IPS-15b (cell line): ENCODE data around the gene HOXA10.
A peak's percentile ranks its signal among the peaks of the same experiment; 100 is the strongest.

ENCODE experiments used
- H3K27me3 ChIP-seq: one replicate; pipeline ENCODE4 v1.6.1; 2013; ENCODE audit warnings: low read length; ENCODE audit not compliant: control insufficient read depth, insufficient read depth
- H3K36me3 ChIP-seq: one replicate; pipeline ENCODE4 v1.6.1; 2013; ENCODE audit warnings: low read length; ENCODE audit not compliant: control insufficient read depth, insufficient read depth
- H3K4me1 ChIP-seq: one replicate; pipeline ENCODE4 v1.6.1; 2013; ENCODE audit warnings: mild to moderate bottlenecking, low read length; ENCODE audit not compliant: control insufficient read depth, insufficient read depth
- H3K4me3 ChIP-seq: one replicate; pipeline ENCODE4 v1.5.1; 2013; ENCODE audit warnings: low read depth, low read length
- H3K9ac ChIP-seq: one replicate; pipeline ENCODE4 v1.6.1; 2013; ENCODE audit warnings: low read depth, mild to moderate bottlenecking, low read length
- H3K9me3 ChIP-seq: one replicate; pipeline ENCODE4 v1.6.1; 2013; ENCODE audit warnings: mild to moderate bottlenecking, low read length; ENCODE audit not compliant: control insufficient read depth, insufficient read depth

The HOXA10 gene

GRCh38 chr7:27179503-27180430 lies 5.6 kb upstream of the HOXA10 start:
- Histone ChIP-seq H3K9me3 (no peaks in the 10 kb centered on the region), H3K27me3 (peaks cover 99% of the 10 kb centered on the region), H3K36me3 (no peaks in the 10 kb centered on the region), H3K4me3 (peak overlapping the region; percentile 6), H3K4me1 (no peaks in the 10 kb centered on the region), H3K9ac (no peak overlapping the region)

- no peaks in the 10 kb centered on the region for H3K4me1 ChIP-seq
- no peaks in the 10 kb centered on the region for H3K9me3 ChIP-seq
- H3K36me3 ChIP-seq, result no peaks in the 10 kb centered on the region
- H3K27me3 ChIP-seq, result peaks cover 100% of the 10 kb centered on the region
- H3K4me3 ChIP-seq, result peak overlapping the region; percentile 6
- H3K9ac ChIP-seq, result no peak overlapping the region
Measured at GRCh38 chr7:27179030-27179429, 4.9 kb upstream of the HOXA10 start.

DNA sequence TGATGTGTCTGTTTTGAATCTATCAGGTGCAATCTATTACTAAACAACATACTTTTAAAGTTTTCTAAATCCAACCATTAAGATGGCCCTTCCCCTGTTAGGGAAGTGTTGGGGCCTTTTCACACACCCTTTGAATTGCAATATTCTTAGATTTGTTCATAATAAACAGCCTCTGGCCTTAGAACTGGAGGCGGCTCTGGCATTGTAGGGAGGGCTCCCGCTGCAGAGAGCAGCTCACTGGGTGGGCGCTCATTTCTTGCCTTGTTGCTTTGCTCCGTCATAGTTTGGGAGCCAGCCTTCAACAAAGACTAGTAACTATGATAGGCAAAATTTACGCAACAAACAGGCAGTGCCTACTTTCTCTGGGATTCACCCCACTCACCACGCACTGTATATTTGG lies 4.2 kb upstream of the HOXA10 start:
- Histone ChIP-seq H3K9ac (no peak overlapping the region), H3K4me1 (no peaks in the 10 kb centered on the region), H3K27me3 (peaks cover 97% of the 10 kb centered on the region), H3K36me3 (no peaks in the 10 kb centered on the region), H3K4me3 (no peak overlapping the region), H3K9me3 (no peaks in the 10 kb centered on the region)

DNA sequence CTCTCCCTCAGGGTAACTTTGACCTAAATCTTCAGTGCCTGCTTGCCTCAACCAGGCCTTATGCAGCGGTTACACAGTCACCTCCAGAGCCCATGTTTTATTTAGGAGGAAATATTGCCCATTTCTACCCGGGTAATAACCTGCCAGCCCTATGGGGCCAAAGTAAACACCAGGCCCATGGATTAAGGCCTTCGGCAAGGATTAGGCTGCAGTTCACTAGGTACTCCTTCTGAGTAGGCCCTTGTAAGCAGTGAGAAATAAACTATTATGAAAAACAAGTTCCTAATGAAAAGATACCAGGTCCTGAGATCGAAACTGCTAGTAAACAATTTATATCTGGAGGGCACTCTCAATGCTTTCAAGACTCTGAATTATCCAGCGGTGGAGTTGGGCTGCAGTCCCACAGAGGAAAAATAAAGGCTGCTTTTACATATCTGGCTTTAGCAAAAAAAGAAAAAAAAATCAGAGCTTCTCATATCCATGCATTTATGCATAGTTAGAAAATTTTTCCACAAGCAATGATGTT lies 3.7 kb upstream of the HOXA10 start:
- Histone ChIP-seq H3K4me1 (no peaks in the 10 kb centered on the region), H3K9ac (no peak overlapping the region), H3K4me3 (no peak overlapping the region), H3K27me3 (peaks cover 97% of the 10 kb centered on the region), H3K36me3 (no peaks in the 10 kb centered on the region), H3K9me3 (no peaks in the 10 kb centered on the region)

DNA sequence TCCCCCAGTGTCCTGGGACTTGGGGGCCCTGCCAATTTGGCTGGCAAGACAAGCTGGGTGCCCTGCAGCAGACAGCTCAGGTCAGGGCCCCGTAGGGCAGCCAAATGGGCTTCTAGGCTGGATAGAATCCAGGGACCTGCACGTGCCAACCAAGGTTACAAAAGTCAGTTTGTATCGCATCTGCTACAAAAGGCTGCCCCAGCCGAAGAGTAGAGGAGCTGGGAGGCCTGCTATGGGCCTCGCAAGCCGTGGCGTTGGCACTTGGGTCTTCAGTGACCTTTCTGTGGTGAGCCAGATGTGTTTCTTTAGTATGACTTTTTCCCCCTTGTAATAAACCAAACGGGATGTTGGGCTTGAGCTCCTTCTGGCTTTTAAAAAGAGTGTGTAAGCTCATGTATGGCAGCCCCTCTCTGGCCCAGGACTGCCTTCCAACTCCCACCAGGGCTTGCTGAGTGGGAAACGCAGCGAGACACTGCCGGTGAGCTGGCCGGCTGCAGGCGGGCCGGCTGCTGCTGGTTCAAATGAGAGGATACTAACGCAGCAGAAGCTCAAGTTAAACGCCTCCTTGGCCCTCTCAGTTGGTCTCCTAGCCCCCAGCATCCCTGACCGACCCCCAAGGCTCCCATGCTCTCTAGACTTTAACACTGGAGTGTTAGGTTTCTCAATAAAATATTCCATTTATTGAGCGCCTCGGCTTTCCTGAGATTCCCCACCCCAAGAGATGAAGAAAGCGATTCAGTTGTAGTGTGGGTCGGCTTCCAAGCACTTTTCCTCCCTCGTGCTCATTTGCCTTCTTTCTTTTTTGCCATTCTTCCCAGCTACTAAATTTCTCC lies 3.1 kb upstream of the HOXA10 start:
- peaks cover 97% of the 10 kb centered on the region for H3K27me3 ChIP-seq
- no peaks in the 10 kb centered on the region for H3K36me3 ChIP-seq
- H3K9ac ChIP-seq, result no peak overlapping the region
- H3K9me3 ChIP-seq, result no peaks in the 10 kb centered on the region
- peak overlapping the region; percentile 11 for H3K4me3 ChIP-seq
- H3K4me1 ChIP-seq, result no peaks in the 10 kb centered on the region

- Histone ChIP-seq H3K36me3 (no peaks in the 10 kb centered on the region), H3K9me3 (no peaks in the 10 kb centered on the region), H3K9ac (no peak overlapping the region), H3K4me1 (no peaks in the 10 kb centered on the region), H3K4me3 (peak overlapping the region; percentile 23), H3K27me3 (peaks cover 97% of the 10 kb centered on the region)
Measured at GRCh38 chr7:27176524-27176845, 2.4 kb upstream of the HOXA10 start.

- H3K4me3 ChIP-seq, result peak overlapping the region; percentile 23
Measured at GRCh38 chr7:27175626-27176523, 1.8 kb upstream of the HOXA10 start.

DNA sequence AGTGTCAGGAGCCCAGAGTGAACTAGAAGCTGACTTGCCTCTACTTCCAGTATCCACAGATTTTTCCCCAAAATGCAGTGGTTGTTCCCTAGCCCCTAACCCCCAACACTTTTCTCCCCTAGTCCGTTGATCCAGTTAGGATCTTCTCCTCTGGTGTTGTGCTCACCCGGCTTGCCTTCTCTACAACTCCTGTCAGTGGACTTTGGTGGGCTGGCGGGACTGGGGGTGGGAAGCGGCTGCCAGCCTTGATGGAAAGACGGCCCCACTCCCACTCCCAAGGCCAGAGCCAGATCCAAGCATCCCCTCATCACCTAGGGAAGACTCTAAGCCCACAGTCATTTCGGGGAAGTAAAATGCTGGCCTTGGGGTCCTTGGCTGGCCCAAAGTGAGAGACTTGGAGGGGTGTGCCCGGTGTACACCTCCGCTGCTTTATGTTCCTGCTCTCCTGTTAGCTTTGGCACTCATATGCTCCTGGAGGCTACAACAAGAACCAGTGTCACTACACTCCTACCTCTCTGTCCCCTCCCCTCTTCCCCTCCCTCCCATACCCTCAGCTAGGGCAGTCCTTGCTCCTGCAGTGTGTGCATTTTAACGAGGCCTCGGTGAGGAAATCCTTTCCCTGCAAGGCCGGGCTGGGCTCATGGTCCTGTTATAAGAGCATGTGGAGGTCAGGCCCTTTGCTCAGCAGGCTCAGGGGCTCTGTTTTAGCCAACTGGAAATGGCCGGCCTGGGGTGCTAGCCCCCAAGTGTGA lies 930 bp upstream of the HOXA10 start:
- Histone ChIP-seq H3K27me3 (peaks cover 97% of the 10 kb centered on the region), H3K4me3 (peak overlapping the region; percentile 18), H3K4me1 (no peaks in the 10 kb centered on the region), H3K36me3 (no peaks in the 10 kb centered on the region), H3K9me3 (no peaks in the 10 kb centered on the region), H3K9ac (no peak overlapping the region)

More at GRCh38 chr7:27175626-27176523, 1.8 kb upstream of the HOXA10 start:
- Histone ChIP-seq H3K9me3 (no peaks in the 10 kb centered on the region), H3K9ac (no peak overlapping the region), H3K36me3 (no peaks in the 10 kb centered on the region), H3K4me1 (no peaks in the 10 kb centered on the region), H3K27me3 (peaks cover 97% of the 10 kb centered on the region)

DNA sequence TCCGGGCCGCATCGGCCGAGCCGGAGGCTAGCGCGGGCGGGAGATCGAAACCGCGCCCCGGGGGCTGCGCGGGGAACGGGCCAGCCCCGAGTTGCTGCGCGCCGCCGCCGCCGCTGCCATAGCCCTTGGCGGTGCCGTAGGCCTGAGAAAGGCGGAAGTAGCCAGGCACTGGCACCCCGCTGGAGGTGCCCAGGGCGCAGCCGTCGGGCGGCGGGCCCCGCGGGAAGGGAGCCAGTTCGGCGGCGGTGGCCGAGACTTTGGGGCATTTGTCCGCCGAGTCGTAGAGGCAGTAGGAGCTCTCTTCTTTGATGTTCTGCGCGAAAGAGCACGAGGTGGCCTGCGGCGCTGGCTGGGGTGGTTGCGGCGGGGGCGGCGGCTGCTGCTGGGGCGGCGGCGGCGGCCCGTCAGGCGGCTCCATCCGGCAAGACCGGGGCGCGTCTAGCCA lies 587 bp downstream of the HOXA10 start:
- H3K4me3 ChIP-seq, result peak overlapping the region; percentile 18
- no peak overlapping the region for H3K9ac ChIP-seq
- peaks cover 96% of the 10 kb centered on the region for H3K27me3 ChIP-seq

DNA sequence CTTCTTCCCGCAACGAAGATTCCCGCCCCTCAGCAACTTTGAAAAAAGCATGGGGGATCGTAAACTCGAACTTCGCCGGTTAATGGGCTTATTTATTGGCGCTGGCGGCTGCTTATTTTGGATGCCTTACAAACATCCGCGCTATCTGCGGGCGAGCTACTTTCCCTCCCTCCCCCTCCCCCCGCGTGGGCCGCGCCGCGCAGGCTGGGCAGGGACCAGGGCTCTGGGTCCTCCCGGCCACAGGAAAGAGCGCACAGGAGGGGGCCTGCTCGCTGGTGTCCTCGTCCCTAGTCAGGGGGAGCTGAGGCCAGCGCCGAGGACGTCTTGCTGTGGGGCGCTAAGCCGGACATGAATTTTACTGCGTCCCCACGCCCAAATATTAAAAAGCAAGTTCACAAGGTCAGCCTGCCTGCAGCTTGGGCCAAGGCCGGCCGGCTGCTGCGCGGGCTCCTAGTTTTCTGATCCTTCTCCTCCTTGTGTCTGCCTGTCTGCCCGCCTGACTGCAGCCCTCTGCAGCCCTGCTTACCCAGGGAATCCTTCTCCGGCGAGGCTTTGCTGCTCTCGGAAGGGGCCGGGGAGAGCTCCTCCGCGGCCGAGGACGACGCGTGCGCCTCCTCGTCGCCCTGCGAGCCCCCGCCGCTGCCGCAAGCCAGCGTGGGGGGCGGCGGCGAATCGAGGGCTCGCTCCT lies 1.2 kb downstream of the HOXA10 start:
- Histone ChIP-seq H3K9ac (no peak overlapping the region), H3K4me1 (no peaks in the 10 kb centered on the region), H3K9me3 (no peaks in the 10 kb centered on the region), H3K4me3 (peak overlapping the region; percentile 18), H3K27me3 (peaks cover 96% of the 10 kb centered on the region), H3K36me3 (no peaks in the 10 kb centered on the region)

More for the DNA sequence above, 587 bp downstream of the HOXA10 start:
- no peaks in the 10 kb centered on the region for H3K9me3 ChIP-seq
- H3K4me1 ChIP-seq, result no peaks in the 10 kb centered on the region
- H3K36me3 ChIP-seq, result no peaks in the 10 kb centered on the region
